ENCODE results near the gene CTNNA1.
"Not testable (repeated sequence)": the region's sequence is repeated elsewhere in the genome, so short reads cannot be mapped to it uniquely, and the experiment has no call there.

Gene CTNNA1

GRCh38 chr5:138910546-138911185 is 157.4 kb downstream of the CTNNA1 start:
- DNase-seq: no peak

- DNase-seq: no peak
Observed at GRCh38 chr5:138911441-138911840, 158.2 kb downstream of the CTNNA1 start.

GRCh38 chr5:138912093-138912492 is 158.9 kb downstream of the CTNNA1 start:
- no peak for DNase-seq

DNA sequence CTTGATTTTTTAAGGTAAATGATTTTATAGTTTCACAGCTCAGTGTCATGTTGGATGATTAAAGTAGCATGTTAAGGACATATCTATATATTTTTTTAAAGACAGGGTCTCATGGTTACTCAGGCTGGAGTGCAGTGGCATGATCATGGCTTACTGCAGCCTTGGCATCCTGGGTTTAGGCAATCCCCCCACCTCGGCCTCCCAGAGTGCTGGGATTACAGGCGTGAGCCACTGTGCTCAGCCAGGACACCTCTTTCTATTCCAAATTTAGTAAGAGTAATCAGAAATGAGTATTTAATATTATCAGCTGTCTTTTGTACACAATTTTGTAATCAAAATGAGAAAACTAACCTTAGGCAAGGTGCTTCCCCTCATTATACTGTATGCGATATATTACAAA is 160.5 kb downstream of the CTNNA1 start:
- DNase-seq: no peak

DNA sequence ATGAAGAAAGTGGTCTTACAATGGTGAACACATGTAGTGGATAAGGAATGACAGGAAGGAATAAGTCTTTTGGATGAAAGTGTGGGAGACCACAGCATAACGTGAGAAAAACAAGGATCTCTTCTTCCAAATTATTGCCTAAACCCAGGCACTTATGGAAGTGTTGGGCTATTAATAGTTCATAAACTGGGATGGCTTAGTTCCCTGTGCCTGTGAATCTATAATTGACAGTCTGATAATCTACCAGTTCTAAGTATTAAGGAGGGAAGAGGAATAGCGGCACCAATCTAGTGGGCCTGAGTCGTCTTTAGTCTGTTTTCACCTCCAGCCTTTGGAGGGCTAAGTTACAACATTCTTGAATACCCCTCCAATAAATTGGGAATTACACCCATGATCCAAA is 161.1 kb downstream of the CTNNA1 start:
- no peak for DNase-seq

- DNase-seq: no peak
Observed at GRCh38 chr5:138918686-138919085, 165.5 kb downstream of the CTNNA1 start.

GRCh38 chr5:138920181-138920580 is 167.0 kb downstream of the CTNNA1 start:
- no peak for DNase-seq

- DNase-seq: not testable (repeated sequence)
Observed at GRCh38 chr5:138921362-138921761, 168.1 kb downstream of the CTNNA1 start.

DNA sequence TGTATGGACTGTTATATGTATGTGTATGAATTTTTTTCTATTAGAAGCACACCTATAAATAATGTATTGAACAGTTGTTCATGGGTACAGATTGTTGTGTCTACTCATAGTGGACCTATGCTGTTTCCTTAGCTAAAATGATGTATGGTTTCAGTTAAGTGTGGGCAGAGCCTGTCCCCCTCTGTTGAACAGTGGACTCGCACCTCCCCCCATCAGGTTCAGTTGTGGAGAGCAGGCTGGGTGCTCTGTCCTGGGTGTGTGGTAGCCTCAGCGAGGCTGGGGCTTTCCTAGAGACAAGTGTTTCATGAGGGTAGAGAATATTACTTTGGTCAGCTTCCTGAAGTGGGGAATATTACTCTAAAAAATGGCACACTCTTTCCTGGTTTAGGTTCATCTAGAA is 169.3 kb downstream of the CTNNA1 start:
- no peak for DNase-seq

GRCh38 chr5:138925090-138925635 is 171.9 kb downstream of the CTNNA1 start:
- no peak for DNase-seq

DNA sequence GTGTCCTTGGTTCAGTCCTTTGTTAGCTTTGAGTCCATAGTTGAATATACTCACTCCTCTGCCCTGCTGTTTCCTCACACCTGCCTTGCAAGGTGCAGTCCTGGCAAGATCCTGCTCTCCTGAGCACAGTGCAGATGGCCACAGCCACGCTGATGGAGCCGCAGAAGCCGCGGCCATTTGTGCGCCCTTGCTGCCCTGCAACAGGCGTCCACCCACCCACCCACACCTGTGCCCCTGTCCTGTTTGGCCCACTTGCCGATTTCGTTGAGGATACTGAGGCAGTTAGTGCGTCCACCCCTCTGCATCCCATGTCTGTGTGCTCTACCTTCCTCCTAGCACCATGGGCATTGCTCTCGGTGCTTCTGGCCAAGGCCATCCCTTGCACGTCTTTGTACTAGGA is 173.0 kb downstream of the CTNNA1 start:
- no peak for DNase-seq

DNA sequence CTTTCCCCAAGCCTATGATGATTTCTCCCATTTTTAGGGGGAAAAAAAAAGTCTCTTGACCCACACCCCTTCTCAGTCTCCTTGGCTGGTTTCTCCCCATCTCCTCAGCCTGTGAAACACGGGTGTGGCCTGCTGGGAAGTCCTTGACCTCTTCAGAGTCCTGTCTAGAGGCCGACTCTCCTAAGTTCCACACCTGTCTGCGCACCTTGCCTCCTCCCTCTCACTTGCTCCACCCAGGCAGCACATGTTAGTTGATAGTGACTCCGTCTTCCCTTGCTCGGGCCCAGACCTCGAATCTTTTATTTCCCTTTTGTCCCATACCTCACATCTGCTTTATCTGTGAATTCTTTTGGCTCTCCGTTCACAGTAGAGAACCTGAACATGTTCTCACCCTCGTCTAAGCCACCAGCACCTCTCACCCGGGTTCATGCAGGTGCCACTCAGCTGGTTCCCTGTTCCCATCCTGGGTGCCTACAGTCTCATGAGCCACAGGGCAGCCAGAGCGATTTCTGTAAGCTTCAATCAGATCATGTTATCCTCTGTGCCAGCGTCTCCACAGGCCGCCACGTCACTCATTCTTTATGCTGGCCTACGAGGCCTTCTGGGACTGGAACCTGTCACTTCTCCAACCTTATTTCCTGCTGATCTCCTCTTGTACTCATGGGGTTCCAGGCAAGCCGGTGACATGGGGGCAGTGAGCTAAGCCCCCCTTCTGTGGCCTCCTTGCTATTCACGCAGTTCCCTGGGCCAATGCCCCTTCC is 173.6 kb downstream of the CTNNA1 start:
- no peak for DNase-seq

DNA sequence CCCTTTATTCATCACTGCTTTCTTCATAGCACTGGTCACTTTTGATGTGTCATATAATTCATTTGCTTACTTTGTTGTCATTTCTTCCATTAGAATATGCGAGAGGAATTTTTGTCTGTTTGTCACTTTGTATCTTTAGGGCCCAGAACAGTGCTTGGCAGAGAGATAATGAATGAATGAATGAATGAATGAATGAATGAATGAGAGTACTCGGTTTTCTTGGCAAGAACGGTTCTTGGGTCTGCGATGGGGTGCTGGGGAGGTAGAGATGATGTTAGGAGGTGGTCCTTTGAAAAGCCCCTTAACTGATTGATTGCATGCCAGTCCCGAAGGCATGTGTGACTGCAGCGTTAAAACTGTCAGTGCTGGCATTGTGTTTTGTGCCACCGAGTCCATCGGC is 174.3 kb downstream of the CTNNA1 start:
- DNase-seq: no peak

DNA sequence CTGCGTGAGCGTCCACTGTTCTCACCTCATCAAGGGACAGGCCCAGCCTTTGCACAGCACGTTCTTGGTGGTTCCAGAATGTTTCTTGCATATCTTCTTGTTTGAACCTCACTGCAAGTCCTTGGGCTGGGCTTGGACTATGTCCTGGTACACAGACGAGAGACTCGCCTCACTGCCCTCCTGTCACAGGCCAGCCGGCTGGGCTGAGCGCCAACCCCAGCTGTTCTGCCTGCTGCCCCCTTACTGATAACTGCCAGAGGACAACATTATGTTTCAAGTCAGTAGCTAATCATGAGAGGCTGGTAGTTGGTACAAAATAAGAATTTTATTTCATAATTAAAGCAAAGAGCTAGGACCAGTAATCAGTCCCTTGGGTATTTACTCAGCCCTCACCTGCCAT is 174.8 kb downstream of the CTNNA1 start:
- no peak for DNase-seq

GRCh38 chr5:138929571-138929955 is 176.3 kb downstream of the CTNNA1 start:
- no peak for DNase-seq

- DNase-seq: no peak
Observed at GRCh38 chr5:138930371-138931097, 177.3 kb downstream of the CTNNA1 start.

DNA sequence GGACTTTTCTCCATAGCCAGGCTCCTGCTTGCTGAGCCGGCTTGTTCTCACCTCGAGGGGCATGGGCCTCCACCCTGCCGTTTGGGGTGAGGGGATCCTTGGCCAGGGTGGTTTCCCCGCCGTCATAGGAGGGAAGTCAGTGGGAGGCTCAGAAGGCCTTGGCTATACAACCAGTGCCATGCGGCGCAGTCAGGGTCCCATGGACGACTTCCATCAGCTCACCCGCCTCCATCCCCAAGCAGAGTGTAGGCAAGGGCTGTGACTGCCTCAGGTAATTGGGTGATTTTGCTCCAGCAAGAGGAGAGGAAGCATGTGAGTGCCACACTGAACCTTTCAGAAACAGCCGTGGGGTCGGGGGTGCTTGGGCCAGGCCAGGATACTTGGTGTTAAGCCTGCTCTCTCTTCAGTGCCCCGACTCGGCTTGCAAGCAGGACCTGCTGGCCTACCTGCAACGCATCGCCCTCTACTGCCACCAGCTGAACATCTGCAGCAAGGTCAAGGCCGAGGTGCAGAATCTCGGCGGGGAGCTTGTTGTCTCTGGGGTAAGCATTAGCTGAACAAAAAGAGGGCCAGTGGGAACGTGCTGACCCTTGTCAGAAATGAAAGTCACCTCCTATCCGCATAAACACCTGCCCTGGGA is 179.1 kb downstream of the CTNNA1 start:
- DNase-seq: no peak

GRCh38 chr5:138933522-138934290 is 180.5 kb downstream of the CTNNA1 start:
- DNase-seq: no peak

DNA sequence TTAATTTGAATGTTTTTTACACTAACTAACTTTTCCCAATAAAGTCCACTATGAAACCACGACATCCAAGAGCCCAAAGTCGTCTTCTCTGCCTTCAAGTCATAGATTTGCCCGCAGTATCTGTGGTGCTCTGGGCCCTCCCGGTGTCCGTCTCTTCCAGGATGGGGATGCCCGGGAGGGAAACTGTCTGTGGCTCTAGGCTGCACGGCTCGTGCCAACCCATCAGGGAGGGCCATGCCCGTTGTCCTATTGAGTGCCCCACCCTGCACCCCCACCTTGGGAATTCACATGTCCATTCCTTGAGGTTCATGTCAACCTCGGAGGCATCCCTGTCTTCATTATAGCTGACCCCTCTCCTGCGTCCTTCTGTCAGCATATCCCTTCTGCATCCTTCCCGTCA is 181.7 kb downstream of the CTNNA1 start:
- DNase-seq: no peak

GRCh38 chr5:138935466-138935865 is 182.2 kb downstream of the CTNNA1 start:
- DNase-seq: no peak

DNA sequence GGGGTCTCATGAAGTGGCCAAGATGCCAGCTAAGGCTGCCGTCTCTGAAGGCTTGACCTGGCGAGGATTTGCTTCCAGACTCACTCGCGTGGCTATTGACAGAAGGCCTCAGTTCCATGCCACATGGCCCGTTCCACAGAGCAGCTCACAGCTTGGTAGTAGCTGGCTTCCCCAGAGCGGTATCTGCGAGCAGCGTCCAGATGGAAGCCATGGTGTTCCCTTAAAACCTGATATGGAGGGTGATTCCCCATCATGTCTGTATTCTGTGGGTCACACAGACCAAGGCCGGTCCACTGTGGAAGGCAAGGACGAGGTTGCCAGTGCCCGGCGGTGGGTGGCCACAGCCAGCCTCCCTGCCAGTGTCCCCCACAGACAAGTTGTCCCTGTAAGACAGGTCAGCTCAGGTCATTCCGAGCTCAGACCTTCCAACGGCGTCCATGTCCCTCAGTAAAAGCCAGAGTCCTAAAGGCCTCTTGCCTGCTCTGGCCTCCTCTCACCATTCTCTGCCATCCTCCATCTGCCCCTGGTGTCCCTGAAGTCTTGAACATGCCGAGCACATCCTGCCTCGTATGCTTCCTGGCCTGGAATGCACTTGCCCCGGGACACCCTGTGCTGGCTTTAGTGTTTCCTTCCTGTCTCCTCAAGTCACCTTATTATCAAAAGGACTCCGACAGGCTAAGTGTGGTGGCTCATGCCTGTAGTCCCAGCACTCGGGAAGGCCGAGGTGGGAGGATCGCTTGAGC is 183.2 kb downstream of the CTNNA1 start:
- DNase-seq: no peak

DNA sequence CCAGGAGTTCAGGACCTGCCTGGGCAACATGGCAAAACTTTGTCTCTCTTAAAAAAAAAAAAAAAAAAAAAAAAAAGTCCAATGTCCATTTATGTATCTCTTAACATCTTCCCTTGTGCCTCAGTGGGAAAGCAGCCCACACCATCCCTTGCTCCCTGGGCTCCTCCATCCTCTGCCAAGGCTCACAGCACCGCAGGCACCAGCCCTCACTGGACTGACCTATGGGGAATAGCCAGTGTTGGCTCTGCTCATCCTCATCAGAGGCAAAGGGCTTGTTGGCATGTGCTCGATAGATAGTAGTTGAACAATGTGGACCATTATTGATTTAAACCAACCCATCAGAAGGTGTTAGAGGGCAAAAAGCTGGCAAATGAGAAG is 183.7 kb downstream of the CTNNA1 start:
- DNase-seq: no peak
